Activated naive CD8-positive, alpha-beta T cell treated with anti-CD3 and anti-CD28 coated beads for 36 hours (primary cell): ENCODE results near the gene ILKAP. TPM values are rescaled to one million over a fixed set of nuclear protein-coding genes. Genes with fewer than 3 reads are reported as not detected.

Experiments used
- DNase-seq: peaks from one replicate; pipeline ENCODE4 v3.0.0; 2021
- H3K27ac Mint-ChIP-seq: one replicate; pipeline ENCODE4 v1.8.0; 2022; ENCODE audit warnings: mild to moderate bottlenecking, moderate library complexity, mixed read lengths
- H3K27me3 Mint-ChIP-seq: one replicate; pipeline ENCODE4 v1.8.0; 2022; ENCODE audit warnings: mild to moderate bottlenecking, mixed read lengths
- H3K36me3 Mint-ChIP-seq: one replicate; pipeline ENCODE4 v1.8.0; 2021; ENCODE audit warnings: mild to moderate bottlenecking, mixed read lengths
- H3K4me1 Mint-ChIP-seq: one replicate; pipeline ENCODE4 v1.8.0; 2021; ENCODE audit warnings: mixed read lengths
- H3K4me3 Mint-ChIP-seq: one replicate; pipeline ENCODE4 v1.8.0; 2022; ENCODE audit warnings: mild to moderate bottlenecking, moderate library complexity, mixed read lengths
- H3K9me3 Mint-ChIP-seq: one replicate; pipeline ENCODE4 v1.8.0; 2022; ENCODE audit warnings: mixed read lengths
- total RNA-seq, 2 experiments: library from RNA; stranded (reverse); gene quantifications; one replicate each; pipeline ENCODE4 v1.2.3, GENCODE V29; 2021

The ILKAP gene
- total RNA-seq, 2 experiments from 2014 or later, result 52.9 to 54.7 TPM

GRCh38 chr2:238145046-238145445 lies 58.4 kb downstream of the ILKAP start:
- H3K9me3 Mint-ChIP-seq, result no peaks in the 10 kb centered on the region
- no peak overlapping the region for H3K4me3 Mint-ChIP-seq
- H3K27me3 Mint-ChIP-seq, result no peaks in the 10 kb centered on the region
- H3K27ac Mint-ChIP-seq, result no peak overlapping the region
- H3K36me3 Mint-ChIP-seq, result no peaks in the 10 kb centered on the region
- peaks cover 7% of the 10 kb centered on the region for H3K4me1 Mint-ChIP-seq
- DNase-seq, result no peak

GRCh38 chr2:238144262-238144661 lies 59.2 kb downstream of the ILKAP start:
- H3K27ac Mint-ChIP-seq, result no peak overlapping the region
- no peaks in the 10 kb centered on the region for H3K36me3 Mint-ChIP-seq
- H3K9me3 Mint-ChIP-seq, result no peaks in the 10 kb centered on the region
- no peak overlapping the region for H3K4me3 Mint-ChIP-seq
- no peaks in the 10 kb centered on the region for H3K27me3 Mint-ChIP-seq
- no peak for DNase-seq
- H3K4me1 Mint-ChIP-seq, result peaks cover 7% of the 10 kb centered on the region

DNA sequence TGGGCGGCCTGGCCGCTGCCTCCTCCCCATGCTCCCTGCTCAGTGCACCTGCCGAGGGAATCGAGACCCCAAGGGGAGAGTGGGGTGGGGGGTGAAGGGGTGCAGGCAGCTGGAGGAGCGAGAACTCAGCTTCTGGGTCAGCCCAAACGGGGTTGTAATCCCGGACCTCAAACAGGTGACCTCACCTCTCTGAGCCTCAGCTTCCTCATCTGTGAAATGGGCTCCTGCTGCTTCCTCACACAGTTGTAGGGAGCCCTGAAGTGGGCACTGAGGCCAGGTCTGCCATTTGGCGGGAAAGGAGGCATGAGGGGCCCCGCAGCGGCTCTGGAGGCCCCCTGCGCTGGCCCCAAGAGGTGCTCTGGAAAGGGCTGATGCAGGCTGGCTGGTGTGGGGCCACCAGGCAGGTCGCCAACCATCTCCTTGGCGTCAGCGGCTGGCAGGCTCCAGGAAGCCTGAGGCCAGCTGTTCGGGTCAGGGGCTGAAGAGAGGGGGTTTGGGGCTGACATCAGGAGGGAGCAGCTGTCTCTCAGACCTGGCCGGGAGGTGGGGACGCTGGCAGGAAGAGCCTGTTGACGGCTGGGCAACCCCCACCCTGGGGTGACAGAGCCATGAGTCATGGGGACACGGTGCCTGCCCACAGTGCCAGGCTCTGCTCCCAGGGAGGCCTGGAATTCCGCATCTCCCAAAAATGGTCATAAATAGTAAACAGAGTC lies 60.1 kb downstream of the ILKAP start:
- no peaks in the 10 kb centered on the region for H3K27me3 Mint-ChIP-seq
- H3K4me3 Mint-ChIP-seq, result no peak overlapping the region
- no peaks in the 10 kb centered on the region for H3K9me3 Mint-ChIP-seq
- no peak for DNase-seq
- peaks cover 7% of the 10 kb centered on the region for H3K4me1 Mint-ChIP-seq
- H3K36me3 Mint-ChIP-seq, result no peaks in the 10 kb centered on the region
- H3K27ac Mint-ChIP-seq, result no peak overlapping the region

- H3K4me1 Mint-ChIP-seq, result peaks cover 7% of the 10 kb centered on the region
- no peaks in the 10 kb centered on the region for H3K27me3 Mint-ChIP-seq
- H3K4me3 Mint-ChIP-seq, result no peak overlapping the region
- DNase-seq, result no peak
- H3K27ac Mint-ChIP-seq, result no peak overlapping the region
- H3K9me3 Mint-ChIP-seq, result no peaks in the 10 kb centered on the region
- H3K36me3 Mint-ChIP-seq, result no peaks in the 10 kb centered on the region
Measured at GRCh38 chr2:238142382-238143205, 60.9 kb downstream of the ILKAP start.

DNA sequence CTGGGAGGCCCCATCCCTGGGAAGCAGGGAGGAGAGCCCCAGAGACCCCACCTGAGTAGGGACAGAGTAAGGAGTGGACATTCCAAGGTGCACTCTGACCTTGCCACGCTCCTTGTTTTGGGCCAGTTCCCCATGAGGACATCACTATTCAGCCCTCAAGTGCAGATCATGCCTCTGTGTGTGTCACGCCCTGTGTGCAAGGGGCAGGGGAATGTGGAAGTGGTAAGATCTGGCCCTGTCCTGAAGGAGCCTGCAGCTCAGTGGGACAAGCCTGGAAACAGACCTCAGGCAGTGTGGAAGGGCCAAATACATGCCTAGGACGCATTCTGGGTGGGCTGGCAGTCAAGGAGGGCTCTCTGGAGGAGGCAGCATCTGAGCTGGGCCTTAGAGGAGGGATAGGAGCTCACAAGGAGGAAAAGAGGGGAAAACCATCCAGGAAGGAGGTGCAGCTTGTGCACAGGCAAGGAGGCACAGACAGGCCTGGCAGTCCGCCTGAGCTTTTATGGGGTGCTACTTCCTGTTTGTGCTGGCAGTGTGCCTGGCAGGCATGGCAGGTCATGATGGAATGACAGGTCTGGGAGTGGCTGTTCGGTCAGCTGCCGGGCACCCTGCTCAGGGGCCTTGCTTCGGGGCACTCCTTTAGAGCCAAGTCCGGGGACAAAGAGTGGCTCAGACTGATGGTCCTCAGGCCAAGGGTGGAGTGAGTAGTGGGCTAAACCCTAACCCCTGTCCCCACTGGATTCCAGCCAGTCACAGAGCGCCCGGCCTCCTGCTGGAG lies 61.8 kb downstream of the ILKAP start:
- Mint-ChIP-seq H3K27me3 (no peaks in the 10 kb centered on the region), H3K36me3 (no peaks in the 10 kb centered on the region), H3K9me3 (no peaks in the 10 kb centered on the region), H3K4me1 (peaks cover 7% of the 10 kb centered on the region), H3K27ac (no peak overlapping the region), H3K4me3 (no peak overlapping the region)
- no peak for DNase-seq

DNA sequence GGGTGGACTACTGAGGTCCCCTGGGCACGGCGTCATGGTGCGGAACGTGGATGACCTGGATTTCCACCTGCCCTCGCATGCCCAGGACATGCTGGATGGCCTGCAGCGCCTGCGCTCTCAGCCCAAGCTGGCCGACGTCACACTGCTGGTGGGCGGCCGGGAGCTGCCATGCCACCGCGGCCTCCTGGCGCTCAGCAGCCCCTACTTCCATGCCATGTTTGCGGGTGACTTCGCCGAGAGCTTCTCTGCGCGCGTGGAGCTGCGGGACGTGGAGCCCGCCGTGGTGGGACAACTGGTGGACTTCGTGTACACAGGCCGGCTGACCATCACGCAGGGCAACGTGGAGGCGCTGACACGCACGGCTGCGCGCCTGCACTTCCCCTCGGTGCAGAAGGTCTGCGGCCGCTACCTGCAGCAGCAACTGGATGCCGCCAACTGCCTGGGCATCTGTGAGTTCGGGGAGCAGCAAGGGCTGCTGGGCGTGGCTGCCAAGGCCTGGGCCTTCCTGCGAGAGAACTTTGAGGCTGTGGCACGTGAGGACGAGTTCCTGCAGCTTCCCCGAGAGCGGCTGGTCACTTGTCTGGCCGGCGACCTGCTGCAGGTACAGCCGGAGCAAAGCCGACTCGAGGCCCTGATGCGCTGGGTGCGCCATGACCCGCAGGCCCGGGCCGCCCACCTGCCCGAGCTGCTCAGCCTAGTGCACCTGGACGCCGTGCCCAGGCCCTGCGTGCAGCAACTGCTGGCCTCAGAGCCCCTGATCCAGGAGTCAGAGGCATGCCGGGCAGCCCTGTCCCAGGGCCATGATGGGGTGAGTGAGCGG lies 62.6 kb downstream of the ILKAP start:
- H3K36me3 Mint-ChIP-seq, result no peaks in the 10 kb centered on the region
- no peaks in the 10 kb centered on the region for H3K27me3 Mint-ChIP-seq
- DNase-seq, result no peak
- peaks cover 7% of the 10 kb centered on the region for H3K4me1 Mint-ChIP-seq
- H3K27ac Mint-ChIP-seq, result no peak overlapping the region
- no peaks in the 10 kb centered on the region for H3K9me3 Mint-ChIP-seq
- no peak overlapping the region for H3K4me3 Mint-ChIP-seq

DNA sequence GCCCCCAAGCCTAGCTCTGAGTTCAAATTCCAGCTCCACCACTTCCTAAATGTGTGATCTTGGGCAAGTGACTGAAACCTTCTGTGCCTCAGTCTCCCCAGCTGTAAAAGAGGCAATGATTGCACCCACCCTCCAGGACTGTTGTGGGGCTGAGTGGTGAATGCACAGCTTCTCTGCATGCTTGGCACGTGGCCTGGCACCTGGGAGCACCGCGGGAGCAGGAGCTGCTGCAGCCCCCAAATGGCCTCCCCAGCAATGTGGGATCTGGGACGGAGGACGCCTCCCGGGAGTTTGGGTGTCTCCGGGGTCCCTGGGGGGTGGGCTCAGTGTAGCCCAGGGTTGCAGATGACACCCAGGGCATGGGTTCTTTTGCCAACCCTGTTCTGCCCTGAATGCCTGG lies 63.5 kb downstream of the ILKAP start:
- Mint-ChIP-seq H3K27me3 (no peaks in the 10 kb centered on the region), H3K36me3 (no peaks in the 10 kb centered on the region), H3K9me3 (no peaks in the 10 kb centered on the region), H3K4me3 (no peak overlapping the region), H3K4me1 (peaks cover 7% of the 10 kb centered on the region), H3K27ac (no peak overlapping the region)
- DNase-seq, result no peak

DNA sequence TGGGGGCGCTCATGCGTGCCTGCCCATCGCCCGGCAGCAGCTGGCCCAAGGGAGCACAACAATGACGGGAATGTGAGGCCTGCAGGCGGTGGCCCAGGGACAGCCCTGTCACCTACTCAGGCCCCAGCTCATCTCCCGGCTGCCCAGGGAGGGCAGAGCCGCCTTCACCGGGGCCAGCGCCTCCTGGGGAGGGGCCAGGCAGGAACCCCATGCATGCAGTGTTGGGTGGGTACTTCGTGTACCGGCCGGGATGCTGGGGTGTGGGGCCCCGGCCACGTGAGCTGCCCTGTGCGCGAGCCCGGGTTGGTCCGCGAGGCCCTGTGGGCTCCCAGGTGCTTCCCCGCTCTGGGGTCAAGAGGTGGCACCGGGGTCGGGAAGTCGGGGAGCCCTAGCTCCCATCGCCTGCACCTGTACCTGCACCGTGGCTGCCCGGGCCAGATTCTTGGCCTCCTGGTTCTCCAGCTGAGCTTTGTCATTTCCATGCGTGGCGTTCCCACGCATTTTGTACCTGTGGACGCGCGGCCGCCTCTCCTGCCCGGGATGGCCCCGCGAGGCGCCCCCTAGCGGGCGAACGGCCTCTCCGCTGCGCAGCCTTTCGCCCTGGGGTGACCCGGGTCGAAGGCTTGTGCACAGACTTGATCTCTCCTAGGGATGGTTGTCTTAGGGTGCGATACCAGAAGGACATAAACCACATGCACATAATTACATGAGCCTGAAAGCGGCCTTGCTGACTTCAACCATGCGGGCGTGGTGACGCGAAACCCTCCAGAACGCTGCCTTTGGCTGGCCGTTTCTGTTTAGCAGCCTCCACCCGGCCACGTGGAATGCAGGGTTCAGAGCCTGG lies 64.1 kb downstream of the ILKAP start:
- H3K4me1 Mint-ChIP-seq, result peaks cover 7% of the 10 kb centered on the region
- H3K4me3 Mint-ChIP-seq, result no peak overlapping the region
- no peaks in the 10 kb centered on the region for H3K9me3 Mint-ChIP-seq
- peak; percentile 47 for DNase-seq
- H3K27ac Mint-ChIP-seq, result no peak overlapping the region
- no peaks in the 10 kb centered on the region for H3K36me3 Mint-ChIP-seq
- no peaks in the 10 kb centered on the region for H3K27me3 Mint-ChIP-seq

- Mint-ChIP-seq H3K27me3 (no peaks in the 10 kb centered on the region), H3K9me3 (no peaks in the 10 kb centered on the region), H3K27ac (no peak within 1 kb of the TSS), H3K36me3 (no peaks in the 10 kb centered on the region), H3K4me1 (peaks cover 6% of the 10 kb centered on the region), H3K4me3 (no peak within 1 kb of the TSS)
- no peak for DNase-seq
Measured at GRCh38 chr2:238138331-238139195, 64.9 kb downstream of the ILKAP start, which contains the start of gene KLHL30. TSS of gene KLHL30 (plus strand) at chr2:238138668. CDS start at chr2:238140755, 2,087 bp downstream.

GRCh38 chr2:238137885-238138284 lies 65.6 kb downstream of the ILKAP start:
- Mint-ChIP-seq H3K9me3 (no peaks in the 10 kb centered on the region), H3K4me3 (no peak overlapping the region), H3K4me1 (peaks cover 6% of the 10 kb centered on the region), H3K27ac (no peak overlapping the region), H3K36me3 (no peaks in the 10 kb centered on the region), H3K27me3 (no peaks in the 10 kb centered on the region)
- no peak for DNase-seq

GRCh38 chr2:238136820-238137537 lies 66.5 kb downstream of the ILKAP start:
- peaks cover 5% of the 10 kb centered on the region for H3K4me1 Mint-ChIP-seq
- no peak overlapping the region for H3K27ac Mint-ChIP-seq
- no peaks in the 10 kb centered on the region for H3K27me3 Mint-ChIP-seq
- H3K9me3 Mint-ChIP-seq, result no peaks in the 10 kb centered on the region
- DNase-seq, result no peak
- H3K36me3 Mint-ChIP-seq, result no peaks in the 10 kb centered on the region
- H3K4me3 Mint-ChIP-seq, result no peak overlapping the region

DNA sequence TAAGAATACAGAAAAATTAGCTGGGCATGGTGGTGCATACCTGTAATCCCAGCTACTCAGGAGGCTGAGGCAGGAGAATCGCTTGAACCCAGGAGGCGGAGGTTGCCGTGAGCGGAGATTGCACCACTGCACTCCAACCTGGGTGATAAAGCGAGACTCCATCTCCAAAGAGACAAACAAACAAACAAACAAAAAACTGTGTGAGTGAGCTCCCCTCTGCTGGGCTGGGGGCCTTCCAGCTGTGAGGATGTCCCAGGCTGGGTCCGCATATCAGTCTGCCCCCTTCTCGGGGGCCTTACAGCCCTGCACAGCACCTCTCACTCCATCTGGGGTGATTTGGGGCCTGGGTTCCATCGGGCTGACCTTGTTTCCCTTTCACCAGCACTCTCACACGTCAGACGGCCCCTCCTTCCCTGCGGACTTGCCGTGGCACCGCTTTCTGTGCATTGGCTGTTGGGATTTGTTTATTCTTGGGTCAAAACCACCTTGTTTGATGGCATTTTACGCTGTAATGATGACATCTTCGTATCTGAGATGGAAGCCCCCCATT lies 67.8 kb downstream of the ILKAP start:
- Mint-ChIP-seq H3K36me3 (no peaks in the 10 kb centered on the region), H3K27ac (no peak overlapping the region), H3K27me3 (no peaks in the 10 kb centered on the region), H3K4me1 (no peaks in the 10 kb centered on the region), H3K4me3 (no peak overlapping the region), H3K9me3 (no peaks in the 10 kb centered on the region)
- no peak for DNase-seq
